Astrocyte (in vitro differentiated cells and primary cell): ENCODE measurements around the gene INHBE. TPM values are rescaled to one million over a fixed set of nuclear protein-coding genes. Genes with fewer than 3 reads are reported as not detected.
A peak's percentile ranks its signal among the peaks of the same experiment; 100 is the strongest.

ENCODE experiments used
- DNase-seq: peaks from one replicate; pipeline ENCODE4 v3.0.0-alpha.2; 2010; ENCODE audit warnings: low read depth
- FAIRE-seq: peaks from 2 replicates; lab custom pipeline; 2011; peaks lifted over from hg19 to GRCh38; lab: Jason Lieb, UNC
- H2AFZ ChIP-seq: 2 replicates; pipeline ENCODE4 v1.6.0; 2012; ENCODE audit warnings: low read depth, low read length, inconsistent platforms
- H3K27ac ChIP-seq: 2 replicates; pipeline ENCODE4 v1.5.1; 2011; ENCODE audit warnings: low read depth, low read length, inconsistent platforms
- H3K27me3 ChIP-seq: 2 replicates; pipeline ENCODE4 v1.6.0; 2011; ENCODE audit warnings: low read length, inconsistent platforms; ENCODE audit not compliant: insufficient read depth
- H3K36me3 ChIP-seq: 2 replicates; pipeline ENCODE4 v1.5.1; 2011; ENCODE audit warnings: low read length, inconsistent platforms; ENCODE audit not compliant: insufficient read depth
- H3K4me1 ChIP-seq: 2 replicates; pipeline ENCODE4 v1.5.1; 2011; ENCODE audit warnings: low read length, inconsistent platforms; ENCODE audit not compliant: insufficient read depth
- H3K4me2 ChIP-seq: 2 replicates; pipeline ENCODE4 v1.6.0; 2012; ENCODE audit warnings: low read length, inconsistent platforms
- H3K4me3 ChIP-seq: 2 replicates; pipeline ENCODE4 v1.5.1; 2011; ENCODE audit warnings: low read depth, mild to moderate bottlenecking, low read length, inconsistent platforms; ENCODE audit not compliant: insufficient read depth
- H3K79me2 ChIP-seq: 2 replicates; pipeline ENCODE4 v1.6.0; 2012; ENCODE audit warnings: mild to moderate bottlenecking, low read length, inconsistent platforms; ENCODE audit not compliant: insufficient read depth
- H3K9ac ChIP-seq: 2 replicates; pipeline ENCODE4 v1.6.0; 2012; ENCODE audit warnings: mild to moderate bottlenecking, low read length, inconsistent platforms
- H3K9me3 ChIP-seq: 2 replicates; pipeline ENCODE4 v1.5.1; 2012; ENCODE audit warnings: low read depth, mild to moderate bottlenecking, low read length, inconsistent platforms; ENCODE audit not compliant: insufficient read depth
- H4K20me1 ChIP-seq: 2 replicates; pipeline ENCODE4 v1.6.0; 2012; ENCODE audit warnings: low read length, inconsistent platforms; ENCODE audit not compliant: insufficient read depth
- H3K27ac Mint-ChIP-seq: one replicate; pipeline ENCODE4 v1.8.0; 2021; ENCODE audit warnings: mild to moderate bottlenecking, mixed read lengths; ENCODE audit not compliant: unreplicated experiment
- H3K27me3 Mint-ChIP-seq: one replicate; pipeline ENCODE4 v1.8.0; 2021; ENCODE audit warnings: low read depth, mixed read lengths; ENCODE audit not compliant: unreplicated experiment
- H3K36me3 Mint-ChIP-seq: one replicate; pipeline ENCODE4 v1.8.0; 2021; ENCODE audit warnings: low read depth, mixed read lengths; ENCODE audit not compliant: unreplicated experiment
- H3K4me1 Mint-ChIP-seq: one replicate; pipeline ENCODE4 v1.8.0; 2021; ENCODE audit warnings: low read depth, mixed read lengths; ENCODE audit not compliant: unreplicated experiment
- H3K4me3 Mint-ChIP-seq: one replicate; pipeline ENCODE4 v1.8.0; 2021; ENCODE audit warnings: mild to moderate bottlenecking, moderate library complexity, mixed read lengths; ENCODE audit not compliant: unreplicated experiment
- H3K9me3 Mint-ChIP-seq: one replicate; pipeline ENCODE4 v1.8.0; 2021; ENCODE audit warnings: mild to moderate bottlenecking, mixed read lengths; ENCODE audit not compliant: unreplicated experiment
- CTCF ChIP-seq: IDR thresholded peaks from 2 replicates; pipeline ENCODE4 v1.5.1; 2011; ENCODE audit warnings: low read depth, mild to moderate bottlenecking, inconsistent platforms, low read length, moderate library complexity; ENCODE audit not compliant: insufficient read depth
- EZH2 ChIP-seq: IDR thresholded peaks from 2 replicates; pipeline ENCODE4 v1.6.1; 2012; ENCODE audit warnings: mild to moderate bottlenecking, low read length, inconsistent platforms; ENCODE audit not compliant: insufficient read depth
- total RNA-seq: library from RNA; stranded (reverse); gene quantifications from 2 replicates; pipeline ENCODE4 v1.2.1, GENCODE V29; 2021

Gene INHBE
- total RNA-seq, 1 donor from 2014 or later = 24.6 TPM

DNA sequence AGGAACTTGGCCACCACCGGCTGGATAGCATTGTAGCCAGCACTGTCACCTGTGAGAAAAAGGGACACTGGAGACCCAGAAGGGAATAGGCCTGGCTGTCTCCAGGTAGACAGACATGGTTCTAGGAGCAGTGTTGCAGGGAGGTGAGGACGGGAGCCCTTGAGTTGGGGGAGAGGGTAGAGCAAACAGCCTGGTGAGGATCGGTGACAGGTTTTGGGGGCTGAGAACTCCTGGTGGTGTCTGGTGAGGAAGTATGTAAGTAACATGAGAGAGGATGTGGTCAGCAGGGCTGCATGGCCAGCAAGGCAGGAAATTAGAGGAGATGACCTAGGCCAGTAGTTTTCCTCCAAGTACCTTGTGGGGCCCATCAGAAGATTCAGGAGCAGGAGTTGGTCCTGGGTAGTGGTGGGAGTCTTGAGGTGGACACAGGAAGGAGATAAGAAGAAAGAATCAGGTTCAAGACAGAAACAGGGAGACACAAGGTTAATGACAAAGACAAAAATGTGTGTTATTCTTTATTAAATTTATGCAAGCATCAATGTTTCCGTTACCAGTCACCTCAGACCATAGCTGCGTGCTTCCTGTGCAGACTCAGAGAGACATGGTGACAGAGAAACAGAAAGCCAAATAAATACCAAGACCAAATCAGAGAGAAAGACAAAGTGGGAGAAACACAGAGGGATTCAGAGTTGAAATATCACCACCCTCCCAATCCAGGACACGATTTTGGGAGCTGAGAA lies 24.4 kb downstream of the INHBE start, which contains the start of gene ARHGAP9:
ARHGAP9 (minus strand) TSS at position 491 of the 740 bp plus-strand sequence; CDS start at position 31, 460 bp downstream.
- peaks cover 13% of the 10 kb centered on the region for H3K4me1 ChIP-seq
- H3K79me2 ChIP-seq = no peaks in the 10 kb centered on the region
- FAIRE-seq (no peak), DNase-seq (no peak)
- no peaks in the 10 kb centered on the region for H3K36me3 ChIP-seq
- no peaks in the 10 kb centered on the region for H3K9me3 ChIP-seq
- H3K36me3 Mint-ChIP-seq = peaks cover 4% of the 10 kb centered on the region
- peaks cover 31% of the 10 kb centered on the region for H3K4me1 Mint-ChIP-seq
- no peak within 1 kb of the TSS for H2AFZ ChIP-seq
- H3K9ac ChIP-seq = no peak within 1 kb of the TSS
- TF ChIP-seq EZH2 (no peak), CTCF (no peak)
- no peak within 1 kb of the TSS for H3K27ac ChIP-seq
- H3K4me3 Mint-ChIP-seq = peak within 1 kb of the TSS; percentile 62
- peak within 1 kb of the TSS; percentile 2 for H3K4me2 ChIP-seq
- H3K9me3 Mint-ChIP-seq = peaks cover 7% of the 10 kb centered on the region
- no peak within 1 kb of the TSS for H3K4me3 ChIP-seq
- no peak within 1 kb of the TSS for H3K27ac Mint-ChIP-seq
- H3K27me3 ChIP-seq = peaks cover 31% of the 10 kb centered on the region
- no peaks in the 10 kb centered on the region for H4K20me1 ChIP-seq
- peaks cover 34% of the 10 kb centered on the region for H3K27me3 Mint-ChIP-seq

GRCh38 chr12:57481671-57482070 lies 26.6 kb downstream of the INHBE start:
- no peak for FAIRE-seq
- no peak overlapping the region for H2AFZ ChIP-seq
- peaks cover 11% of the 10 kb centered on the region for H3K27me3 ChIP-seq
- H3K79me2 ChIP-seq = no peaks in the 10 kb centered on the region
- H3K27ac ChIP-seq = no peak overlapping the region
- Mint-ChIP-seq H3K4me1 (peaks cover 31% of the 10 kb centered on the region), H3K27ac (peak overlapping the region; percentile 20), H3K9me3 (peaks cover 4% of the 10 kb centered on the region), H3K4me3 (no peak overlapping the region), H3K27me3 (peaks cover 19% of the 10 kb centered on the region), H3K36me3 (no peaks in the 10 kb centered on the region)
- H3K9me3 ChIP-seq = no peaks in the 10 kb centered on the region
- no peaks in the 10 kb centered on the region for H4K20me1 ChIP-seq
- H3K36me3 ChIP-seq = no peaks in the 10 kb centered on the region
- DNase-seq = no peak
- no peak overlapping the region for H3K4me2 ChIP-seq
- no peak overlapping the region for H3K9ac ChIP-seq
- TF ChIP-seq CTCF = no peak
- TF ChIP-seq EZH2 = no peak
- H3K4me1 ChIP-seq = peaks cover 4% of the 10 kb centered on the region
- H3K4me3 ChIP-seq = no peak overlapping the region

- H4K20me1 ChIP-seq = peaks cover 2% of the 10 kb centered on the region
- Mint-ChIP-seq H3K27me3 (peaks cover 8% of the 10 kb centered on the region), H3K4me1 (peaks cover 22% of the 10 kb centered on the region), H3K36me3 (peaks cover 3% of the 10 kb centered on the region), H3K4me3 (no peak overlapping the region), H3K27ac (peak overlapping the region; percentile 75), H3K9me3 (peaks cover 4% of the 10 kb centered on the region)
- TF ChIP-seq CTCF = no peak
- no peak for TF ChIP-seq EZH2
- FAIRE-seq (no peak), DNase-seq (peak; percentile 80)
- H3K36me3 ChIP-seq = no peaks in the 10 kb centered on the region
- H2AFZ ChIP-seq = peak overlapping the region; percentile 21
- H3K4me1 ChIP-seq = peaks cover 4% of the 10 kb centered on the region
- H3K4me2 ChIP-seq = peak overlapping the region; percentile 42
- no peaks in the 10 kb centered on the region for H3K9me3 ChIP-seq
- H3K79me2 ChIP-seq = peaks cover 8% of the 10 kb centered on the region
- peak overlapping the region; percentile 30 for H3K9ac ChIP-seq
- H3K4me3 ChIP-seq = no peak overlapping the region
- no peak overlapping the region for H3K27ac ChIP-seq
- peaks cover 9% of the 10 kb centered on the region for H3K27me3 ChIP-seq
Observed at GRCh38 chr12:57483466-57483865, 28.4 kb downstream of the INHBE start.
